K562 (cell line): ENCODE data around the gene STAB2. TPM values are rescaled to one million over a fixed set of nuclear protein-coding genes. Genes with fewer than 3 reads are reported as not detected.

Source experiments
- ATAC-seq: fragments of 200-7000 bp; cut with Tn5 transposase; 3 replicates; pipeline ENCODE4 v1.9.1; 2020; ENCODE audit warnings: moderate library complexity
- BruUV-seq: library from RNA; stranded (reverse); fragments of 400-500 nt; replicated peaks from 2 replicates; lab custom pipeline; 2021; lab: Mats Ljungman, UMichigan
- CTCF ChIA-PET: fragments of 300-600 bp; formaldehyde crosslinking; extraction: SDS; loops from one replicate; lab custom pipeline; 2021; ENCODE audit warnings: low intra/inter-chr PET ratio; lab: Yijun Ruan, JAX
- POLR2A ChIA-PET: fragments of 300-600, 350-650 bp; sonication (Branson Sonifier 250); formaldehyde crosslinking; extraction: SDS; loops from one replicate; lab custom pipeline; 2021; ENCODE audit warnings: antibody characterized with exemption, inconsistent platforms; lab: Yijun Ruan, JAX
- DNase-seq, 4 experiments: peaks; one replicate each; pipeline versions ENCODE4 v3.0.0 to v3.0.0-alpha.2; 2011 to 2018; ENCODE audit warnings: low spot score in 3 of 4, mixed read lengths in 3 of 4; ENCODE audit errors: extremely low read depth in 1 of 4
- FAIRE-seq: peaks from 2 replicates; lab custom pipeline; 2011; peaks lifted over from hg19 to GRCh38; lab: Jason Lieb, UNC
- H2AFZ ChIP-seq: 2 replicates; pipeline ENCODE4 v1.6.0; 2011; ENCODE audit warnings: low read depth, low read length, control low read depth, inconsistent platforms
- H3K27ac ChIP-seq: fragments of 200-600 bp; 3 replicates; pipeline ENCODE4 v1.8.0; 2011; ENCODE audit warnings: low read depth, mild to moderate bottlenecking, control low read depth, inconsistent platforms, low read length, moderate library complexity, mixed read lengths; ENCODE audit errors: extremely low read depth
- H3K27me3 ChIP-seq, 2 experiments: fragments of 300-600 bp in 1 of 2; 2 replicates in 1 of 2; 3 replicates in 1 of 2; pipeline versions ENCODE4 v1.6.0 to v1.8.0; 2011; ENCODE audit warnings: inconsistent platforms in 2 of 2, low read length in 2 of 2, mild to moderate bottlenecking in 1 of 2, mixed read lengths in 1 of 2, moderate library complexity in 1 of 2; ENCODE audit not compliant: control insufficient read depth in 2 of 2, insufficient read depth in 2 of 2
- H3K36me3 ChIP-seq: fragments of 300-600 bp; 3 replicates; pipeline ENCODE4 v1.8.0; 2011; ENCODE audit warnings: mild to moderate bottlenecking, low read length, inconsistent platforms; ENCODE audit not compliant: control insufficient read depth, insufficient read depth
- H3K4me1 ChIP-seq, 2 experiments: fragments of 200-600 bp in 1 of 2; replicated peaks in 1 of 2; 2 replicates in 1 of 2; 3 replicates in 1 of 2; pipeline versions ENCODE4 v1.5.1 to v1.8.0; 2011; ENCODE audit warnings: inconsistent platforms in 2 of 2, low read length in 2 of 2, mild to moderate bottlenecking in 1 of 2, mixed read lengths in 1 of 2, moderate library complexity in 1 of 2; ENCODE audit not compliant: control insufficient read depth in 2 of 2, insufficient read depth in 2 of 2
- H3K4me2 ChIP-seq: 2 replicates; pipeline ENCODE4 v1.6.1; 2011; ENCODE audit warnings: low read length, control low read depth, inconsistent platforms, mixed read lengths; ENCODE audit not compliant: insufficient read depth
- H3K4me3 ChIP-seq: fragments of 200-600 bp; sonication (generic), shearing (Covaris generic); 2 replicates; pipeline ENCODE4 v1.5.1; 2016; ENCODE audit warnings: control low read depth, inconsistent platforms
- H3K79me2 ChIP-seq: fragments of 200-600 bp; 3 replicates; pipeline ENCODE4 v1.8.0; 2011; ENCODE audit warnings: low read length, inconsistent platforms; ENCODE audit not compliant: control insufficient read depth, insufficient read depth
- H3K9ac ChIP-seq, 2 experiments: 2 replicates each; pipeline versions ENCODE4 v1.6.0 to v1.6.1; 2011; ENCODE audit warnings: low read depth in 2 of 2, low read length in 2 of 2, control low read depth in 1 of 2, inconsistent platforms in 1 of 2, mild to moderate bottlenecking in 1 of 2, mixed read lengths in 1 of 2; ENCODE audit not compliant: insufficient read depth in 1 of 2
- H3K9me1 ChIP-seq: one replicate; pipeline ENCODE4 v1.6.0; 2011; ENCODE audit warnings: inconsistent platforms, mild to moderate bottlenecking, low read length, moderate library complexity; ENCODE audit not compliant: control insufficient read depth, insufficient read depth
- H3K9me3 ChIP-seq: replicated peaks from 2 replicates; pipeline ENCODE4 v1.5.1; 2011; ENCODE audit warnings: low read depth, low read length, inconsistent platforms; ENCODE audit not compliant: control insufficient read depth, insufficient read depth
- H4K20me1 ChIP-seq: replicated peaks from 2 replicates; pipeline ENCODE4 v1.6.1; 2011; ENCODE audit warnings: low read length, inconsistent platforms, mixed read lengths; ENCODE audit not compliant: control insufficient read depth, insufficient read depth
- BCL6 ChIP-seq: fragments of 250-450 bp; sonication (Bioruptor Pico); IDR thresholded peaks from 2 replicates; pipeline ENCODE4 v1.4.0; 2020
- CREB3 ChIP-seq: fragments of 450-650 bp; conservative IDR thresholded peaks from 2 replicates; pipeline ENCODE4 v1.6.1; 2016; ENCODE audit warnings: missing genetic modification characterization, low read depth, mild to moderate bottlenecking, missing compliant biosample characterization, moderate library complexity
- FOXJ3 ChIP-seq: sonication (generic); formaldehyde crosslinking; IDR thresholded peaks from 2 replicates; pipeline ENCODE4 v1.4.0; 2020; ENCODE audit warnings: mild to moderate bottlenecking, missing genetic modification reagents
- MCM5 ChIP-seq: fragments of 450-650 bp; IDR thresholded peaks from 2 replicates; pipeline ENCODE4 v1.6.1; 2016; ENCODE audit warnings: low read depth
- MEF2D ChIP-seq: conservative IDR thresholded peaks from 2 replicates; pipeline ENCODE4 v1.6.1; 2016; ENCODE audit warnings: low read depth, missing genetic modification characterization, missing compliant biosample characterization
- NR2C2 ChIP-seq, 2 experiments: fragments of 200-800 bp in 1 of 2; sonication (Bioruptor generic) in 1 of 2; sonication (generic) in 1 of 2; formaldehyde crosslinking in 1 of 2; IDR thresholded peaks; 2 replicates each; pipeline versions ENCODE4 v1.6.1 to v1.8.0; 2016 to 2022; ENCODE audit warnings: mild to moderate bottlenecking in 1 of 2, missing compliant biosample characterization in 1 of 2, missing genetic modification characterization in 1 of 2, missing genetic modification reagents in 1 of 2
- NR2F6 ChIP-seq: fragments of 450-650 bp; formaldehyde crosslinking; IDR thresholded peaks from 2 replicates; pipeline ENCODE4 v1.4.0; 2020; ENCODE audit warnings: mild to moderate bottlenecking
- PML ChIP-seq: IDR thresholded peaks from 2 replicates; pipeline ENCODE4 v1.6.1; 2012; ENCODE audit warnings: low read length, inconsistent platforms
- ZNF12 ChIP-seq: sonication (generic); formaldehyde crosslinking; IDR thresholded peaks from 2 replicates; pipeline ENCODE4 v1.4.0; 2020; ENCODE audit warnings: mild to moderate bottlenecking, missing genetic modification reagents
- ZNF511 ChIP-seq: sonication (generic); formaldehyde crosslinking; IDR thresholded peaks from 2 replicates; pipeline ENCODE4 v1.8.0; 2022; ENCODE audit warnings: mild to moderate bottlenecking, missing genetic modification reagents
- ZNF561 ChIP-seq: fragments of 450-650 bp; formaldehyde crosslinking; conservative IDR thresholded peaks from 2 replicates; pipeline ENCODE4 v1.4.0; 2020; ENCODE audit warnings: mild to moderate bottlenecking, moderate library complexity
- WGBS: fragments of 100-300 bp; shearing (Covaris generic); methylation state at CpG from one replicate; pipeline ENCODE4 v1.1.6; 2016; ENCODE audit warnings: low coverage, mixed read lengths; ENCODE audit not compliant: insufficient coverage; ENCODE audit errors: missing lambda C conversion rate; 5-methylcytosine and 5-hydroxymethylcytosine counted together
- in situ Hi-C: fragments of 300-500 bp; cut with MboI; formaldehyde crosslinking; loops from 4 replicates; pipeline ENCODE4 v1.15.0; 2018; ENCODE audit warnings: inconsistent platforms, mixed read lengths
- intact Hi-C: fragments of 100-400 bp; cut with micrococcal nuclease; formaldehyde crosslinking; loops from 2 replicates; pipeline ENCODE4 v1.14.2; 2022
- polyA plus RNA-seq, 8 experiments: library from polyadenylated mRNA; depleted of rRNA in 4 of 8; stranded (reverse) in 5 of 8; unstranded in 3 of 8; fragments of >200 nt; fragmentation: Nextera tagmentation in 2 of 8; fragmentation: Illumina TruSeq in 1 of 8; extraction: Ambion mirVana in 2 of 8; extraction: Trizol in 1 of 8; gene quantifications; 2 replicates each; pipeline versions ENCODE4 v1.2.1 to v1.2.3, GENCODE V29; 2011 to 2014; ENCODE audit warnings: inconsistent platforms in 1 of 8, missing spikeins in 1 of 8
- total RNA-seq, 7 experiments: library from RNA; depleted of rRNA in 6 of 7; stranded (reverse); fragments of >200 nt in 6 of 7; fragmentation: Illumina TruSeq in 2 of 7; extraction: Trizol in 2 of 7; gene quantifications; 2 replicates each; pipeline versions ENCODE4 v1.2.1 to v1.2.3, GENCODE V29; 2011 to 2021; ENCODE audit warnings: low replicate concordance in 1 of 7

STAB2 gene
- total and polyA plus RNA-seq, 9 of the 15 experiments (the other 6 are each of a cell fraction or from before 2014, with no cell fraction given), result 0.10 TPM; not detected in 8

GRCh38 chr12:103590271-103590670, 3.2 kb downstream of the STAB2 start:
- Histone ChIP-seq H2AFZ (no peak overlapping the region), H3K4me1 (no peaks in the 10 kb centered on the region), H3K9ac (no peak overlapping the region), H3K9me1 (no peaks in the 10 kb centered on the region), H3K36me3 (no peaks in the 10 kb centered on the region), H3K79me2 (no peaks in the 10 kb centered on the region), H3K27ac (no peak overlapping the region), H3K4me2 (no peak overlapping the region), H4K20me1 (no peaks in the 10 kb centered on the region), H3K4me3 (no peak overlapping the region), H3K27me3 (no peaks in the 10 kb centered on the region), H3K9me3 (no peaks in the 10 kb centered on the region)
- ChIA-PET POLR2A (no interaction called here), CTCF (no interaction called here)
- in situ Hi-C loops (no loop called here), intact Hi-C loops (no loop called here)
- ATAC-seq, result no peak
- TF ChIP-seq FOXJ3 (CRISPR knock-in tag) (no peak), BCL6 (CRISPR knock-in tag) (no peak), ZNF12 (CRISPR knock-in tag) (no peak)
- no peak for DNase-seq
- no TSS peak for BruUV-seq
- 0% methylated on average over 1 of the region's 1 CpG for WGBS
- no peak for FAIRE-seq

GRCh38 chr12:103596981-103597380, 9.9 kb downstream of the STAB2 start:
- H3K36me3 ChIP-seq, result no peaks in the 10 kb centered on the region
- no peak overlapping the region for H3K4me2 ChIP-seq
- H2AFZ ChIP-seq, result no peak overlapping the region
- H3K27ac ChIP-seq, result no peak overlapping the region
- no peaks in the 10 kb centered on the region for H3K27me3 ChIP-seq
- no TSS peak for BruUV-seq
- FAIRE-seq (no peak), ATAC-seq (no peak), DNase-seq (no peak)
- no peaks in the 10 kb centered on the region for H3K9me1 ChIP-seq
- ChIA-PET POLR2A (no interaction called here), CTCF (no interaction called here)
- H3K9me3 ChIP-seq, result no peaks in the 10 kb centered on the region
- 0% methylated on average over 3 of the region's 4 CpGs for WGBS
- no peaks in the 10 kb centered on the region for H3K4me1 ChIP-seq
- no peaks in the 10 kb centered on the region for H4K20me1 ChIP-seq
- TF ChIP-seq ZNF511 (CRISPR knock-in tag), result no peak
- TF ChIP-seq MEF2D (tag), result no peak
- no peak for TF ChIP-seq NR2F6
- TF ChIP-seq PML, result no peak
- TF ChIP-seq CREB3 (tag), result no peak
- TF ChIP-seq ZNF561 (CRISPR knock-in tag), result no peak
- TF ChIP-seq MCM5, result no peak
- no peak for TF ChIP-seq NR2C2 (CRISPR knock-in tag; IDR thresholded peaks at IDR 0.05)
- TF ChIP-seq NR2C2 (tag; IDR thresholded peaks at IDR 0.05), result no peak
- in situ Hi-C loops, result no loop called here
- H3K79me2 ChIP-seq, result no peaks in the 10 kb centered on the region
- intact Hi-C loops, result no loop called here
- no peak overlapping the region for H3K9ac ChIP-seq
- H3K4me3 ChIP-seq, result no peak overlapping the region
